ENCODE results near the gene WDR54. TPM values are rescaled to one million over a fixed set of nuclear protein-coding genes. Genes with fewer than 3 reads are reported as not detected.
"Not testable (repeated sequence)": the region's sequence is repeated elsewhere in the genome, so short reads cannot be mapped to it uniquely, and the experiment has no call there.

The WDR54 gene
- total RNA-seq, 1 donor from 2014 or later: 37.6 TPM

DNA sequence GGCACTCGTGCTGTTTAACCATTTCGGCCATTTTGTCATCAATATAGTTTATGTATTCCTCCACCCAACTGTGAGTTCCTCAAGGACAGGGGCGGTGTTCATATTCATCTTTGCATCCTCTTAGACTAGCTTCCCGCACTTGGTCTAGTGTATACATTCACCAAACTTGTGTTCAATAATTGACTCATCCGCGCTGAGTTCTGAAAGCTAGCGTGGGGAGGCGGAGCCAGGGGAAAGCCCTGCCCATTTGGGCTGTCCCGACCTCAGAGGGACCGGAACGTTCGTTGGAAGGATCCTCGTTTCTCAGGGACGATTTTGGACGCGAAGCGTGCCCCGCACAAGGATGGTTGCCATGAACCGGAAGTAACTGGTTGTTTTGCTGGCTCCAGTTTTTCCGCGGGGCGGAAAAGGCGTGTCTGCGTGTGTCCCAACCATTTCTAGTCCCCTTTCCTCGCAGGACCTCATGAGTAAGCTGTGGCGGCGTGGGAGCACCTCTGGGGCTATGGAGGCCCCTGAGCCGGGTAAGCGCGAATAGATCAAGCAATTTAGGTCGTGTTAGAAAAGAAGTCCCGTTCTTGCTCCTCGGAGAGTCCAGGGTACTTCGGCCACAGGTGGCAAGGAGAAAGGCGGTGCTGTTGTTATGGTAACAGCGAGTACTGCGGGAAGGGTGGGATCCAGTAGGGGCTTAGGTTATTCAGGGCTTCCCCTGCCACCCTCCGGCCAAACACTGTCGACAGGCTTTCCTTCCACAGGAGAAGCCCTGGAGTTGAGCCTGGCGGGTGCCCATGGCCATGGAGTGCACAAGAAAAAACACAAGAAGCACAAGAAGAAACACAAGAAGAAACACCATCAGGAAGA lies 33.4 kb downstream of the WDR54 start, which contains the start of gene INO80B:
Gene INO80B (plus strand): TSS at position 434 of the 858 bp plus-strand sequence. CDS start 30 bp downstream, at position 464.
- peak; percentile 98 for DNase-seq (ENCODE audit: low read depth in 2 of 2)

DNA sequence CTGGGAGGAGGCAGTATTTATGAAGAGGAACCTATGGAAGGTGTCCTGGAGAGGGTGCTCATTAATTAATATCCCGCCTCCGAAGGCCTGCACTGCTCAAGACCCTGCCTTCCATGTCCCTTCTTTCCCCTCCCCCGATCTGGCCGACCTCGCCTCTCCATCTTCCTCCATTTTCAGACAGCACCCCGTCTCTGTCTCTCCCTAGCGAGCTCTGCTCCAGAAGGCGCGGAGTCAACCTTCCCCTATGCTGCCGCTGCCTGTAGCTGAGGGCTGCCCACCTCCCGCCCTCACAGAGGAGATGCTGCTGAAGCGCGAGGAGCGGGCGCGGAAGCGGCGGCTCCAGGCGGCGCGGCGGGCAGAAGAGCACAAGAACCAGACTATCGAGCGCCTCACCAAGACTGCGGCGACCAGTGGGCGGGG lies 35.6 kb downstream of the WDR54 start:
- no peak for DNase-seq (ENCODE audit: low read depth in 2 of 2)

DNA sequence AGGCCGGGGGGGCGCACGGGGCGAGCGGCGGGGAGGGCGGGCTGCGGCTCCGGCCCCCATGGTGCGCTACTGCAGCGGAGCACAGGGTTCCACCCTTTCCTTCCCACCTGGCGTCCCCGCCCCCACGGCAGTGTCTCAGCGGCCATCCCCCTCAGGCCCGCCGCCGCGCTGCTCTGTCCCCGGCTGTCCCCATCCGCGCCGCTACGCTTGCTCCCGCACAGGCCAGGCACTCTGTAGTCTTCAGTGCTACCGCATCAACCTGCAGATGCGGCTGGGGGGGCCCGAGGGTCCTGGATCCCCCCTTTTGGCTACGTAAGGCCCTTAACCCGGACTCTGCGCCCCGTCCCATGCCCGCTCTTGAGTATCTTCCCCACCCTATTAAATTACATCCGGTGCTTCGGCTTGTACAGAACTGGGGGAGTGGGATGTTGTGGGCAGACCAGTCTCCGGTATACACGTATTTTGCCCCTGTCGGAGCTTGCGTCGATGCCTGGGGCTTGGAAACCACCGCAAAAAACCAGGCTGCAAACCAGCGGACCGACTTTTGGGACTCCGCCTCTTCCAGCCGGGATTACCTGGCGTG lies 36.1 kb downstream of the WDR54 start:
- DNase-seq (ENCODE audit: low read depth in 2 of 2): peak in 1 of 2 donors; percentile 69

GRCh38 chr2:74458132-74458937 lies 36.8 kb downstream of the WDR54 start, which contains the start of gene WBP1:
WBP1 (plus strand) TSS chr2:74458438; CDS start chr2:74458603, 165 bp downstream.
- peak; percentile 100 for DNase-seq (ENCODE audit: low read depth in 2 of 2)

DNA sequence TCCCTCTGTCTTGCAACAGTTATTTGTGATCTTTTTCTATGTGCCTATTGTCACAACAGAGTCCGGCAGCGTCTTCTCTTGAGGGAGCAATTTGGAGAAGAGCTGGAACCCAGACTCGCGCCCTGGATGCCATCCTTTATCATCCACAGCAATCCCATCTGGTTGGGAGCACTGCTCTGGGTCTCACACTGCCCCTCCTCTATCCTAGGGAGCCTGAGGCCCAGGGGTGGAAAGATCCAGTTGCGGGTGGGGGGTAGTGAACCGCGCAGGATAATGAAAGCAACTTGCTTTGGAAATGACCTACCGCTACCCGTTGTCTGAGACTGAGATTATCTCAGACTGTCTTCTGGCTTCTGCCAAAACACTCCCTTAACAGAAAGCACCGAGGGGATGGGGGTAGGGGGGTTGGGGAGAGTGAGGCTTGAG lies 37.4 kb downstream of the WDR54 start:
- DNase-seq (ENCODE audit: low read depth in 2 of 2): no peak

- DNase-seq (ENCODE audit: low read depth in 2 of 2): not testable (repeated sequence)
Observed at GRCh38 chr2:74459503-74460118, 38.1 kb downstream of the WDR54 start.

- not testable (repeated sequence) for DNase-seq (ENCODE audit: low read depth in 2 of 2)
Observed at GRCh38 chr2:74460187-74460586, 38.7 kb downstream of the WDR54 start.

GRCh38 chr2:74461187-74462053 lies 39.9 kb downstream of the WDR54 start:
- no peak for DNase-seq (ENCODE audit: low read depth in 2 of 2)

DNA sequence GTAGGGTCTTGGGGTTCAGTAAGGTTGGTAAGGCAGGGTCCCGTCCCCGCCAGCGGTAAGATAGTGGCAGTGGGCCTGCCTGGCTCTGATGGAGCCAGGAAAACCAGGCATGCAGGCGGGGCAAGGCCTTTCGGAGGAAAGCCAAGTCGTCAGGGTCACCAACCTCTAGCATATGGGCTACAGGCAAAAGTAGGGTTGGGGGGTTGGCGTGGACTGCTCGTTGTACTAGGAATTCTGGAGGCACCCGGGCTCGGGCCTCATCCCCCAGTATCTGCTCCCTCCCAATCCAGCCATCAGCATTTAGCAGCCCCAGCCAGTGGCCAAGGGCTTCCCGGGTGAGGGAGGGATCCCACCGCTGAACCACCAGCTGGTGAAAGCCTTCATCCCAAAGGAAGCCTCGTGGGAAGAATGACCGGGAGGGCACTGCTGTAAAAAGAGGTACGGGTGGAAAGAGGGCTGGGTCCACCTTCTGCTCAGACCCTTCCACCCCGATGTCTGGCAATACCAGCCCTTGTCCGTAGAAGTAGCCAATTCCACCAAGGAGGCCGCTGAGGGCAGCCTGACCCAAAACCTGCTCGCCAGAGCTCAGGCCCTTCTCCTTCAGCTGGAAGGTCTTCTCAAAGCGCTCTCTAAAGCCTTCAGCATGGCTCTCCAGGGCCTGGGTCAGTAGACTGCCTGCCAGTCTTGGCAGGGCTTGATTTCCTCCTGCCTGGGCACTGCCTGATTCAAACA lies 40.7 kb downstream of the WDR54 start:
- DNase-seq (ENCODE audit: low read depth in 2 of 2): no peak

DNA sequence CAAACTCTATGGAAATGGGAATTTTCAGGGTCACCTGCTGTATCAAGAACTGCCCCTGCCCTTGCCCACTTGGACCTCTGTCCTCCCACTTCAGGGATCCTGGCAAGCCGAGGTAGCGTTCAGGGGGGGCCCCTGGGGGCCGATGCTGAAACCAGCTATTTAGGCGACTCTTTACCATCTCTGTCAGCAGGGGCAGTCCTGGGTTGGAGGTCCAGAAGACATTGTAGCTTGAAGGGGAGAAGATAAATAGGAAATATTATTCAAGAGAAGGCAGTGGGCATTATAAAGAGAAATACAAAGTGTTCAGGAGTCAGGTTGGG lies 41.2 kb downstream of the WDR54 start:
- DNase-seq (ENCODE audit: low read depth in 2 of 2): no peak

DNA sequence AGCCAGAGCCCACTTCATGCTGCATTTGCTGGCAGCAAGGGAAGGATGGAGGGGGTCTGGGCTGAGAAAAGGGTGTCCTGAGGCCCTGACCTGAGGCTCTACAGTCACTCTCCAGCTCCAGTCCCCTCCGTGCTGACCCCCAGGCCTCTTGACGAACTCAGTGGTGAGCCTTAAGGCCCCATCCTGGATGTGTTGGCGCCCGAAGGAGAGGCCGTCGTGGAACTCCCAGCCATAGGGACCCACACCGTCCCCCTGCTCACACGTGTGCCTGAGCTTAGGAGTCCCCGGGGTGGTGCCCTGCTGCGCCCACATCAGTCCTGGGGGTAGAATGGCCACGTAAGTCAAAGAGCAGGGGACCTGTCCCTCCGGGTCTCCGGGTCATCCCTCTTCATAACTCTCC lies 42.9 kb downstream of the WDR54 start:
- no peak for DNase-seq (ENCODE audit: low read depth in 2 of 2)

GRCh38 chr2:74470742-74471141 lies 49.2 kb downstream of the WDR54 start:
- DNase-seq (ENCODE audit: low read depth in 2 of 2): not testable (repeated sequence)

GRCh38 chr2:74471332-74472065 lies 50.0 kb downstream of the WDR54 start:
- no peak for DNase-seq (ENCODE audit: low read depth in 2 of 2)

- DNase-seq (ENCODE audit: low read depth in 2 of 2): peak; percentile 87 to 94
Observed at GRCh38 chr2:74472086-74472944, 50.8 kb downstream of the WDR54 start, which contains the start of gene MRPL53. MRPL53 (minus strand) TSS chr2:74472680; CDS start chr2:74472660, 20 bp downstream.

- no peak for DNase-seq (ENCODE audit: low read depth in 2 of 2)
Observed at GRCh38 chr2:74472945-74473258, 51.4 kb downstream of the WDR54 start.

- no peak for DNase-seq (ENCODE audit: low read depth in 2 of 2)
Observed at GRCh38 chr2:74474481-74474880, 53.0 kb downstream of the WDR54 start.

DNA sequence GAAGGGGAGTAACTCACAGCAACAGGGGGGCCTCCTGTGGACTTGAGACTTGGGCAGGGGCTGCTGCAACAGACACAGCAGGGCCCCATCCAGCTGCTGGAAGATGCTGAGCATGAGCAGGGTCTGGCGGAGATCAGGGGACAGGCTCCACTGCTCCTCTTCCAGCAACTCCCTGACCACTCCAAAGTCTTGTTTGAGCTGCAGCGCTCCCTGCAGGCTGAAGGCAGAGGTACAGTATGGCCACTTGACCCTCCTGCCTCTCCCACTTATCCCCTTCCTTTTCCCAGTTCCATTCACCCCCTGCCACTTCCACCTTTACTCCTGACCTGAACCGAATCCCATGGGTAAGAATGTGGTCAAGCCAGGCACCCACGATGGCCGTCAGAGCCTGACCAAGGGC lies 53.4 kb downstream of the WDR54 start:
- no peak for DNase-seq (ENCODE audit: low read depth in 2 of 2)

Data from dermis microvascular lymphatic vessel endothelial cell (primary cell).